Astrocyte (in vitro differentiated cells and primary cell): Measurements from ENCODE around the gene SUSD3. TPM values are rescaled to one million over a fixed set of nuclear protein-coding genes. Genes with fewer than 3 reads are reported as not detected.

ENCODE experiments used
- DNase-seq: peaks from one replicate; pipeline ENCODE4 v3.0.0-alpha.2; 2010; ENCODE audit warnings: low read depth
- FAIRE-seq: peaks from 2 replicates; lab custom pipeline; 2011; peaks lifted over from hg19 to GRCh38; lab: Jason Lieb, UNC
- H2AFZ ChIP-seq: 2 replicates; pipeline ENCODE4 v1.6.0; 2012; ENCODE audit warnings: low read depth, low read length, inconsistent platforms
- H3K27ac ChIP-seq: 2 replicates; pipeline ENCODE4 v1.5.1; 2011; ENCODE audit warnings: low read depth, low read length, inconsistent platforms
- H3K27me3 ChIP-seq: 2 replicates; pipeline ENCODE4 v1.6.0; 2011; ENCODE audit warnings: low read length, inconsistent platforms; ENCODE audit not compliant: insufficient read depth
- H3K36me3 ChIP-seq: 2 replicates; pipeline ENCODE4 v1.5.1; 2011; ENCODE audit warnings: low read length, inconsistent platforms; ENCODE audit not compliant: insufficient read depth
- H3K4me1 ChIP-seq: 2 replicates; pipeline ENCODE4 v1.5.1; 2011; ENCODE audit warnings: low read length, inconsistent platforms; ENCODE audit not compliant: insufficient read depth
- H3K4me2 ChIP-seq: 2 replicates; pipeline ENCODE4 v1.6.0; 2012; ENCODE audit warnings: low read length, inconsistent platforms
- H3K4me3 ChIP-seq: 2 replicates; pipeline ENCODE4 v1.5.1; 2011; ENCODE audit warnings: low read depth, mild to moderate bottlenecking, low read length, inconsistent platforms; ENCODE audit not compliant: insufficient read depth
- H3K79me2 ChIP-seq: 2 replicates; pipeline ENCODE4 v1.6.0; 2012; ENCODE audit warnings: mild to moderate bottlenecking, low read length, inconsistent platforms; ENCODE audit not compliant: insufficient read depth
- H3K9ac ChIP-seq: 2 replicates; pipeline ENCODE4 v1.6.0; 2012; ENCODE audit warnings: mild to moderate bottlenecking, low read length, inconsistent platforms
- H3K9me3 ChIP-seq: 2 replicates; pipeline ENCODE4 v1.5.1; 2012; ENCODE audit warnings: low read depth, mild to moderate bottlenecking, low read length, inconsistent platforms; ENCODE audit not compliant: insufficient read depth
- H4K20me1 ChIP-seq: 2 replicates; pipeline ENCODE4 v1.6.0; 2012; ENCODE audit warnings: low read length, inconsistent platforms; ENCODE audit not compliant: insufficient read depth
- H3K27ac Mint-ChIP-seq: one replicate; pipeline ENCODE4 v1.8.0; 2021; ENCODE audit warnings: mild to moderate bottlenecking, mixed read lengths; ENCODE audit not compliant: unreplicated experiment
- H3K27me3 Mint-ChIP-seq: one replicate; pipeline ENCODE4 v1.8.0; 2021; ENCODE audit warnings: low read depth, mixed read lengths; ENCODE audit not compliant: unreplicated experiment
- H3K36me3 Mint-ChIP-seq: one replicate; pipeline ENCODE4 v1.8.0; 2021; ENCODE audit warnings: low read depth, mixed read lengths; ENCODE audit not compliant: unreplicated experiment
- H3K4me1 Mint-ChIP-seq: one replicate; pipeline ENCODE4 v1.8.0; 2021; ENCODE audit warnings: low read depth, mixed read lengths; ENCODE audit not compliant: unreplicated experiment
- H3K4me3 Mint-ChIP-seq: one replicate; pipeline ENCODE4 v1.8.0; 2021; ENCODE audit warnings: mild to moderate bottlenecking, moderate library complexity, mixed read lengths; ENCODE audit not compliant: unreplicated experiment
- H3K9me3 Mint-ChIP-seq: one replicate; pipeline ENCODE4 v1.8.0; 2021; ENCODE audit warnings: mild to moderate bottlenecking, mixed read lengths; ENCODE audit not compliant: unreplicated experiment
- EZH2 ChIP-seq: IDR thresholded peaks from 2 replicates; pipeline ENCODE4 v1.6.1; 2012; ENCODE audit warnings: mild to moderate bottlenecking, low read length, inconsistent platforms; ENCODE audit not compliant: insufficient read depth
- total RNA-seq: library from RNA; stranded (reverse); gene quantifications from 2 replicates; pipeline ENCODE4 v1.2.1, GENCODE V29; 2021
- TF ChIP-seq, protein P1 (sequence below): IDR thresholded peaks from 2 replicates; pipeline ENCODE4 v1.5.1; 2011; ENCODE audit warnings: low read depth, mild to moderate bottlenecking, inconsistent platforms, low read length, moderate library complexity; ENCODE audit not compliant: insufficient read depth

Gene SUSD3
- total RNA-seq, 1 donor from 2014 or later: not detected

DNA sequence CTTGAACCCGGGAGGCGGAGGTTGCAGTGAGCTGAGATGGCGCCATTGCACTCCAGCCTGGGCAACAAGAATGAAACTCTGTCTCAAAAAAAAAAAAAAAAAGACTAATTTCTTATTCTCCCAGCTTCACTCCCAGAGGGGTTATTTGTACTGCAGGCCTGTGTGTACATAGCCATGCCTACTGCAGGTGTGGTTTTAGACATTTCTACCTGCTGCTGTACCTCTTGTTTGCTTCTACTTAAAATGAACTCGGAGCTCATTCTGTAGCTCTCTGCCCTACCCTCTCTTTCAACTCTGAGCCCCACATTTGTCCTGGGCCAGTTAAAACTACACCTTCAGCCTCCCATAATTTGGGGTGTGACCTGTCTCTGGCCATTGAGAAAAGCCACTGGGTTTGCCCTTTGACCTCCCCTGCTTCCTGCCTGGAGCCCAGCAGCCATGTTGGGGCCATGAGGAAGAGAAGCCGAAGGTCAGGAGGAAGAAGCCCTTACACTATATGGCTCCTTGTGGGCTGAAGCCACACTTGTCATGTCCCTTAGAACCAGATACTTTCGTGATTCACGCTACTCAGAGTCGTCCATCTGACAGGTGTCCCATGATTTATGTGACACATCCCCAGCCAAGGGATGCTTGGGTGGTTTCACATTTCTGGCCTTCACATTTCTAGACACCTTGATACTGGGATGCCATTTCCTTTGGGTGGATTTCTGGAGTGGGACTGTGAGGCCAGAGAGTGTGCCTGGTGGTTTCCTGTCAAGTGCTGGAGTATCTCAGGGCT lies 28.1 kb downstream of the SUSD3 start:
- Histone ChIP-seq H3K79me2 (no peaks in the 10 kb centered on the region), H3K4me2 (no peak overlapping the region), H4K20me1 (no peaks in the 10 kb centered on the region), H2AFZ (no peak overlapping the region), H3K9me3 (peaks cover 14% of the 10 kb centered on the region), H3K9ac (no peak overlapping the region), H3K27ac (no peak overlapping the region), H3K4me3 (no peak overlapping the region), H3K36me3 (no peaks in the 10 kb centered on the region), H3K4me1 (peaks cover 2% of the 10 kb centered on the region), H3K27me3 (no peaks in the 10 kb centered on the region)
- TF ChIP-seq EZH2: no peak
- TF ChIP-seq, protein P1, sequence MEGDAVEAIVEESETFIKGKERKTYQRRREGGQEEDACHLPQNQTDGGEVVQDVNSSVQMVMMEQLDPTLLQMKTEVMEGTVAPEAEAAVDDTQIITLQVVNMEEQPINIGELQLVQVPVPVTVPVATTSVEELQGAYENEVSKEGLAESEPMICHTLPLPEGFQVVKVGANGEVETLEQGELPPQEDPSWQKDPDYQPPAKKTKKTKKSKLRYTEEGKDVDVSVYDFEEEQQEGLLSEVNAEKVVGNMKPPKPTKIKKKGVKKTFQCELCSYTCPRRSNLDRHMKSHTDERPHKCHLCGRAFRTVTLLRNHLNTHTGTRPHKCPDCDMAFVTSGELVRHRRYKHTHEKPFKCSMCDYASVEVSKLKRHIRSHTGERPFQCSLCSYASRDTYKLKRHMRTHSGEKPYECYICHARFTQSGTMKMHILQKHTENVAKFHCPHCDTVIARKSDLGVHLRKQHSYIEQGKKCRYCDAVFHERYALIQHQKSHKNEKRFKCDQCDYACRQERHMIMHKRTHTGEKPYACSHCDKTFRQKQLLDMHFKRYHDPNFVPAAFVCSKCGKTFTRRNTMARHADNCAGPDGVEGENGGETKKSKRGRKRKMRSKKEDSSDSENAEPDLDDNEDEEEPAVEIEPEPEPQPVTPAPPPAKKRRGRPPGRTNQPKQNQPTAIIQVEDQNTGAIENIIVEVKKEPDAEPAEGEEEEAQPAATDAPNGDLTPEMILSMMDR: no peak
- DNase-seq: no peak
- H3K4me3 Mint-ChIP-seq: no peak overlapping the region
- no peak overlapping the region for H3K27ac Mint-ChIP-seq
- peaks cover 7% of the 10 kb centered on the region for H3K36me3 Mint-ChIP-seq
- H3K4me1 Mint-ChIP-seq: no peaks in the 10 kb centered on the region
- FAIRE-seq: no peak
- peaks cover 28% of the 10 kb centered on the region for H3K9me3 Mint-ChIP-seq
- H3K27me3 Mint-ChIP-seq: peaks cover 4% of the 10 kb centered on the region

DNA sequence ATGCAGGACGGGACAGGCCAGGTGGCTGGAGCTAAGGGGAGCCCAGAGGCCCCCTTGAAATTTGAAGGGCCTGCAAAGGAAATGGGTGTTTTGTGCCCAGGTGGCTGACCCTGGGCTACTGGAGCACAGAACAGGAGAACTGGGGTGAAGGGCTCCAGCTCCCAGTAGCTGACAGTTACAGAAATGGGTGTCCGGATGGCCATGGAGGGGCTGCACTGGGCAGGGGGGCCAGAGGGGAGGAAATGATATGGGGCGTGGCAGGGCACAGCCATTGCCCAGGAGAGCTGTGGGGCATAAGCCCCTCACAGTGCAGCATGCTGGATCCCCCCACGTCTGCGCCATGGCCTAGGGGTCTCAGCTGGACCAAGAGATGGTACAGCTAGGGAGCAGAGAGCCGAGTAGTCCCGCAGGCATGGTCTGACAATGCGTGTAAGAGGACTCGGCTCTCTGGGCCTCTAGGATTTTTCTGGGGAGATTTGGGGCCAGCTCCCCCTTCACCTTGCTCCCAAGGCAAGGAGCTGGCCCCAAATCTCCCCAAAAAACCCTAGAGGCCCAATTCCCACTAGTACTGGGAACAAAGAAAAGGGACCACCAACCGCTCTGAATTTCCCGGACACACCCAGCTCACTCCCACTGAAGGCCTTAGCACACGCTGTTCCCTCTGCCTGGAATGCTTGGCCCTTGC lies 29.6 kb downstream of the SUSD3 start:
- no peak overlapping the region for H2AFZ ChIP-seq
- H3K9ac ChIP-seq: no peak overlapping the region
- no peak overlapping the region for H3K4me3 ChIP-seq
- H3K4me1 Mint-ChIP-seq: peaks cover 7% of the 10 kb centered on the region
- H3K9me3 ChIP-seq: peaks cover 14% of the 10 kb centered on the region
- peaks cover 7% of the 10 kb centered on the region for H3K36me3 Mint-ChIP-seq
- H3K4me3 Mint-ChIP-seq: no peak overlapping the region
- DNase-seq: no peak
- no peak for FAIRE-seq
- no peak overlapping the region for H3K27ac ChIP-seq
- H3K79me2 ChIP-seq: no peaks in the 10 kb centered on the region
- H4K20me1 ChIP-seq: no peaks in the 10 kb centered on the region
- H3K9me3 Mint-ChIP-seq: peaks cover 29% of the 10 kb centered on the region
- H3K27ac Mint-ChIP-seq: no peak overlapping the region
- peaks cover 6% of the 10 kb centered on the region for H3K4me1 ChIP-seq
- H3K36me3 ChIP-seq: no peaks in the 10 kb centered on the region
- no peaks in the 10 kb centered on the region for H3K27me3 ChIP-seq
- H3K27me3 Mint-ChIP-seq: peaks cover 4% of the 10 kb centered on the region
- H3K4me2 ChIP-seq: no peak overlapping the region
- no peak for TF ChIP-seq EZH2
- TF ChIP-seq, protein P1: no peak

DNA sequence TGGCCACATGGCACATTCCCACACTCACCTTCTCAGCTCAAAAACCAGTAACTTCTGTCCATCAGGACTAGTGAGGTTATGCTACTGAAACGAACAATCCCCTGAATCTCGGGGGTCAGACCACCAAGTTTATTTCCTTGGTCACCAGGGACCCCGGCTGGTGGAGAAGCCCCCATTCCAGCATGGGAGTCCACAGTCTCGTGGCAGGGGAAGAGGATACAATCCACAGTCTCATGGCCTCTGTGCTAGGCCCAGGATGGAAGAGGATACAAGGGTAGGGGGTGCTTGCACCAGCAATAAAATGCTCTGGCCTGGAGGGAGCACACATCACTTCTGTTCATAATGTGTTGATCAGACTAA lies 30.1 kb downstream of the SUSD3 start:
- H3K27me3 Mint-ChIP-seq: peaks cover 1% of the 10 kb centered on the region
- no peak overlapping the region for H3K27ac Mint-ChIP-seq
- no peak for DNase-seq
- no peak for FAIRE-seq
- no peaks in the 10 kb centered on the region for H3K79me2 ChIP-seq
- no peak overlapping the region for H2AFZ ChIP-seq
- peaks cover 6% of the 10 kb centered on the region for H3K4me1 ChIP-seq
- no peak overlapping the region for H3K4me2 ChIP-seq
- TF ChIP-seq EZH2: no peak
- TF ChIP-seq, protein P1: no peak
- peaks cover 29% of the 10 kb centered on the region for H3K9me3 Mint-ChIP-seq
- H3K4me1 Mint-ChIP-seq: peaks cover 9% of the 10 kb centered on the region
- no peaks in the 10 kb centered on the region for H4K20me1 ChIP-seq
- no peak overlapping the region for H3K4me3 Mint-ChIP-seq
- H3K27ac ChIP-seq: no peak overlapping the region
- H3K9ac ChIP-seq: no peak overlapping the region
- peaks cover 14% of the 10 kb centered on the region for H3K9me3 ChIP-seq
- peaks cover 7% of the 10 kb centered on the region for H3K36me3 Mint-ChIP-seq
- no peak overlapping the region for H3K4me3 ChIP-seq
- no peaks in the 10 kb centered on the region for H3K27me3 ChIP-seq
- H3K36me3 ChIP-seq: no peaks in the 10 kb centered on the region
